ENCODE data around the gene INPP4A.
A peak's percentile ranks its signal among the peaks of the same experiment; 100 is the strongest.

DNA sequence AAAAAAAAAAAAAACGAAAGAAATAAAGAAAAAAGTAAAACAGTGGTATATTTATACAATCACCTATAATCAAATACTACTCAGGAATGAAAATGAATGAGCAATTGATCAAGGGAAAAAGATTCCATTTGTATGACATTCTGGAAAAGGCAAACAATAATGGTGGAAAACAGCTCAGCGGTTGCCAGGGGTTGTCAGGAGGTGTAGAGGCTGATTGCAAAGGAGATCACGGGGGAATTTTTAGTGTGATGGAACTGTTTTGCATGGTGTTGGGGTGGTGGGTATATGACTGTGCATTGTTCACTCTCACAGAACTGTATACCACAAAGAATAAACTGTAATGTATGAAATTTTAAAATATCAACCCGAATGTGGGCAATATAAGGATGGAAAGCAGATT, 45.5 kb upstream of the INPP4A start:
- no peak for TF ChIP-seq BHLHE40 (IDR thresholded peaks at IDR 0.05; ENCODE audit: low read depth, low read length)
- TF ChIP-seq, protein P1, sequence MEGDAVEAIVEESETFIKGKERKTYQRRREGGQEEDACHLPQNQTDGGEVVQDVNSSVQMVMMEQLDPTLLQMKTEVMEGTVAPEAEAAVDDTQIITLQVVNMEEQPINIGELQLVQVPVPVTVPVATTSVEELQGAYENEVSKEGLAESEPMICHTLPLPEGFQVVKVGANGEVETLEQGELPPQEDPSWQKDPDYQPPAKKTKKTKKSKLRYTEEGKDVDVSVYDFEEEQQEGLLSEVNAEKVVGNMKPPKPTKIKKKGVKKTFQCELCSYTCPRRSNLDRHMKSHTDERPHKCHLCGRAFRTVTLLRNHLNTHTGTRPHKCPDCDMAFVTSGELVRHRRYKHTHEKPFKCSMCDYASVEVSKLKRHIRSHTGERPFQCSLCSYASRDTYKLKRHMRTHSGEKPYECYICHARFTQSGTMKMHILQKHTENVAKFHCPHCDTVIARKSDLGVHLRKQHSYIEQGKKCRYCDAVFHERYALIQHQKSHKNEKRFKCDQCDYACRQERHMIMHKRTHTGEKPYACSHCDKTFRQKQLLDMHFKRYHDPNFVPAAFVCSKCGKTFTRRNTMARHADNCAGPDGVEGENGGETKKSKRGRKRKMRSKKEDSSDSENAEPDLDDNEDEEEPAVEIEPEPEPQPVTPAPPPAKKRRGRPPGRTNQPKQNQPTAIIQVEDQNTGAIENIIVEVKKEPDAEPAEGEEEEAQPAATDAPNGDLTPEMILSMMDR (IDR thresholded peaks at IDR 0.05), result no peak
- TF ChIP-seq POLR2A (IDR thresholded peaks at IDR 0.05; ENCODE audit: low read length), result no peak
- TF ChIP-seq, protein P2, sequence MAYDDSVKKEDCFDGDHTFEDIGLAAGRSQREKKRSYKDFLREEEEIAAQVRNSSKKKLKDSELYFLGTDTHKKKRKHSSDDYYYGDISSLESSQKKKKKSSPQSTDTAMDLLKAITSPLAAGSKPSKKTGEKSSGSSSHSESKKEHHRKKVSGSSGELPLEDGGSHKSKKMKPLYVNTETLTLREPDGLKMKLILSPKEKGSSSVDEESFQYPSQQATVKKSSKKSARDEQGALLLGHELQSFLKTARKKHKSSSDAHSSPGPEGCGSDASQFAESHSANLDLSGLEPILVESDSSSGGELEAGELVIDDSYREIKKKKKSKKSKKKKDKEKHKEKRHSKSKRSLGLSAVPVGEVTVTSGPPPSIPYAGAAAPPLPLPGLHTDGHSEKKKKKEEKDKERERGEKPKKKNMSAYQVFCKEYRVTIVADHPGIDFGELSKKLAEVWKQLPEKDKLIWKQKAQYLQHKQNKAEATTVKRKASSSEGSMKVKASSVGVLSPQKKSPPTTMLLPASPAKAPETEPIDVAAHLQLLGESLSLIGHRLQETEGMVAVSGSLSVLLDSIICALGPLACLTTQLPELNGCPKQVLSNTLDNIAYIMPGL (CRISPR knock-in tag; IDR thresholded peaks at IDR 0.05; ENCODE audit: borderline replicate concordance), result no peak
- TF ChIP-seq, protein P3, sequence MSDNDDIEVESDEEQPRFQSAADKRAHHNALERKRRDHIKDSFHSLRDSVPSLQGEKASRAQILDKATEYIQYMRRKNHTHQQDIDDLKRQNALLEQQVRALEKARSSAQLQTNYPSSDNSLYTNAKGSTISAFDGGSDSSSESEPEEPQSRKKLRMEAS (IDR thresholded peaks at IDR 0.05), result no peak
- peak; percentile 91 for TF ChIP-seq RFX5 (IDR thresholded peaks at IDR 0.05)
- no peak for TF ChIP-seq MYC (IDR thresholded peaks at IDR 0.05; ENCODE audit: borderline replicate concordance, low read length)
